ENCODE measurements around the gene CADPS2.

- TF ChIP-seq CTCF (IDR thresholded peaks at IDR 0.05) (no peak), EP300 (IDR thresholded peaks at IDR 0.05) (no peak), POLR2A (IDR thresholded peaks at IDR 0.05) (no peak), POLR2AphosphoS5 (IDR thresholded peaks at IDR 0.05) (no peak)
Measured at GRCh38 chr7:122706836-122707235, 179.4 kb downstream of the CADPS2 start.
